ENCODE measurements around the gene TTC7B.

GRCh38 chr14:90547250-90547649 is 269.0 kb downstream of the TTC7B start:
- TF ChIP-seq CTCF (IDR thresholded peaks at IDR 0.05 in 2 of 3, conservative IDR thresholded peaks at IDR 0.05 in 1 of 3; ENCODE audit: control insufficient read depth in 2 of 3, extremely low read depth in 1 of 3, insufficient read depth in 1 of 3, low read depth in 3 of 3, low read length in 3 of 3) = no peak
- no peak for TF ChIP-seq SREBF2 (IDR thresholded peaks at IDR 0.05; ENCODE audit: low read length)
- no peak for TF ChIP-seq MXI1 (IDR thresholded peaks at IDR 0.05; ENCODE audit: low read depth, low read length)
- no peak for TF ChIP-seq TCF12 (IDR thresholded peaks at IDR 0.05; ENCODE audit: low read depth, low read length)
- no peak for TF ChIP-seq ZBTB40 (IDR thresholded peaks at IDR 0.05; ENCODE audit: borderline replicate concordance)
- TF ChIP-seq PRDM15 (CRISPR knock-in tag; IDR thresholded peaks at IDR 0.05) = no peak
- no peak for TF ChIP-seq E2F4 (IDR thresholded peaks at IDR 0.05; ENCODE audit: low read depth, low read length)
- no peak for TF ChIP-seq NR2C2 (IDR thresholded peaks at IDR 0.05; ENCODE audit: borderline replicate concordance, control insufficient read depth, insufficient read length, low read depth)
- no peak for TF ChIP-seq FOS (IDR thresholded peaks at IDR 0.05; ENCODE audit: borderline replicate concordance, extremely low read depth, insufficient read length)
- no peak for TF ChIP-seq SRF (IDR thresholded peaks at IDR 0.05; ENCODE audit: low read depth in 2 of 2, low read length in 2 of 2)
- no peak for TF ChIP-seq KLF5 (IDR thresholded peaks at IDR 0.05; ENCODE audit: partially characterized antibody)
- no peak for TF ChIP-seq REST (IDR thresholded peaks at IDR 0.05; ENCODE audit: low read depth, low read length)
